Caco-2 (cell line): ENCODE data around the gene MSL1. TPM values are rescaled to one million over a fixed set of nuclear protein-coding genes. Genes with fewer than 3 reads are reported as not detected.

Source experiments
- BruUV-seq: library from RNA; stranded (reverse); fragments of 400-500 nt; replicated peaks from 2 replicates; lab custom pipeline; 2021; lab: Mats Ljungman, UMichigan
- CTCF ChIA-PET: fragments of 300-600 bp; sonication (Branson Sonifier 250); formaldehyde crosslinking; loops from one replicate; lab custom pipeline; 2022; ENCODE audit warnings: antibody characterized with exemption; lab: Charles Lee
- POLR2A ChIA-PET: fragments of 300-600 bp; sonication (Branson Sonifier 250); formaldehyde crosslinking; loops from one replicate; lab custom pipeline; 2022; ENCODE audit warnings: antibody characterized with exemption; lab: Charles Lee
- DNase-seq, 2 experiments: peaks; one replicate each; pipeline versions ENCODE4 v3.0.0 to v3.0.0-alpha.2; 2020 to 2022
- H3K27me3 ChIP-seq: replicated peaks from 2 replicates; pipeline ENCODE4 v1.6.0; 2011; ENCODE audit warnings: low read length; ENCODE audit not compliant: control insufficient read depth, insufficient read depth
- H3K36me3 ChIP-seq: 2 replicates; pipeline ENCODE4 v1.5.1; 2011; ENCODE audit warnings: low read length; ENCODE audit not compliant: control insufficient read depth, insufficient read depth
- H3K4me1 ChIP-seq: fragments of 250-450 bp; sonication (Bioruptor Pico); 2 replicates; pipeline ENCODE4 v1.5.1; 2020; ENCODE audit warnings: mild to moderate bottlenecking
- H3K4me3 ChIP-seq: 2 replicates; pipeline ENCODE4 v1.5.1; 2011; ENCODE audit warnings: low read depth, mild to moderate bottlenecking, control low read depth, low read length
- H3K9me3 ChIP-seq: fragments of 250-450 bp; sonication (Bioruptor Pico); 2 replicates; pipeline ENCODE4 v1.5.1; 2020; ENCODE audit warnings: mild to moderate bottlenecking, moderate library complexity
- H3K27ac Mint-ChIP-seq: one replicate; pipeline ENCODE4 v1.8.0; 2022; ENCODE audit warnings: mixed read lengths; ENCODE audit not compliant: unreplicated experiment
- H3K27me3 Mint-ChIP-seq: one replicate; pipeline ENCODE4 v1.8.0; 2022; ENCODE audit warnings: mixed read lengths; ENCODE audit not compliant: insufficient read depth, unreplicated experiment
- H3K36me3 Mint-ChIP-seq: one replicate; pipeline ENCODE4 v1.8.0; 2022; ENCODE audit warnings: mild to moderate bottlenecking, mixed read lengths; ENCODE audit not compliant: insufficient read depth, unreplicated experiment
- H3K4me1 Mint-ChIP-seq: one replicate; pipeline ENCODE4 v1.8.0; 2022; ENCODE audit warnings: low read depth, mixed read lengths; ENCODE audit not compliant: unreplicated experiment
- H3K4me3 Mint-ChIP-seq: one replicate; pipeline ENCODE4 v1.8.0; 2022; ENCODE audit warnings: mild to moderate bottlenecking, moderate library complexity, mixed read lengths; ENCODE audit not compliant: unreplicated experiment
- H3K9me3 Mint-ChIP-seq: one replicate; pipeline ENCODE4 v1.8.0; 2022; ENCODE audit warnings: mixed read lengths; ENCODE audit not compliant: unreplicated experiment
- CTCF ChIP-seq, 2 experiments: fragments of 200-600 bp in 1 of 2; IDR thresholded peaks; 1 replicate in 1 of 2; 2 replicates in 1 of 2; pipeline versions ENCODE4 v1.5.1 to v1.8.0; 2011 to 2022; ENCODE audit warnings: antibody characterized with exemption in 1 of 2, control low read depth in 1 of 2, inconsistent platforms in 1 of 2, low read depth in 1 of 2, low read length in 1 of 2, mild to moderate bottlenecking in 1 of 2, moderate library complexity in 1 of 2; ENCODE audit not compliant: insufficient read depth in 1 of 2, severe bottlenecking in 1 of 2, unreplicated experiment in 1 of 2
- intact Hi-C: fragments of 100-400 bp; cut with micrococcal nuclease; formaldehyde crosslinking; loops from one replicate; pipeline ENCODE4 v1.10.0; 2022; ENCODE audit not compliant: unreplicated experiment
- total RNA-seq: library from RNA; stranded (reverse); gene quantifications from 2 replicates; pipeline ENCODE4 v1.2.3, GENCODE V29; 2022

The MSL1 gene
- total RNA-seq, 1 experiment from 2014 or later, result 82.6 TPM

- no peaks in the 10 kb centered on the region for H3K9me3 Mint-ChIP-seq
- H3K4me3 Mint-ChIP-seq, result no peak overlapping the region
- ChIA-PET CTCF (no interaction called here), POLR2A (no interaction called here)
- H3K4me1 ChIP-seq, result peaks cover 22% of the 10 kb centered on the region
- no peaks in the 10 kb centered on the region for H3K9me3 ChIP-seq
- DNase-seq, result no peak
- H3K4me3 ChIP-seq, result no peak overlapping the region
- no peak for TF ChIP-seq CTCF (IDR thresholded peaks at IDR 0.05; ENCODE audit: insufficient read depth in 1 of 2, low read depth in 1 of 2, low read length in 1 of 2, severe bottlenecking in 1 of 2, unreplicated experiment in 1 of 2)
- H3K36me3 ChIP-seq, result peaks cover 3% of the 10 kb centered on the region; the same call in 1 of the 2 replicates
- no TSS peak for BruUV-seq
- peaks cover 51% of the 10 kb centered on the region for H3K36me3 Mint-ChIP-seq
- intact Hi-C loops, result no loop called here
- H3K27ac Mint-ChIP-seq, result no peak overlapping the region
- no peaks in the 10 kb centered on the region for H3K27me3 Mint-ChIP-seq
- H3K27me3 ChIP-seq, result no peaks in the 10 kb centered on the region
- peaks cover 23% of the 10 kb centered on the region for H3K4me1 Mint-ChIP-seq
Measured at GRCh38 chr17:40095351-40095943, 26.3 kb upstream of the MSL1 start.

GRCh38 chr17:40095944-40096791 is 25.6 kb upstream of the MSL1 start:
- Histone ChIP-seq H3K4me1 (peaks cover 23% of the 10 kb centered on the region), H3K4me3 (no peak overlapping the region), H3K36me3 (peaks cover 3% of the 10 kb centered on the region; the same call in 1 of the 2 replicates), H3K9me3 (no peaks in the 10 kb centered on the region), H3K27me3 (no peaks in the 10 kb centered on the region)
- POLR2A ChIA-PET, result no interaction called here
- no peak overlapping the region for H3K27ac Mint-ChIP-seq
- H3K9me3 Mint-ChIP-seq, result no peaks in the 10 kb centered on the region
- peaks cover 24% of the 10 kb centered on the region for H3K4me1 Mint-ChIP-seq
- no peak overlapping the region for H3K4me3 Mint-ChIP-seq
- DNase-seq, result no peak
- TF ChIP-seq CTCF (IDR thresholded peaks at IDR 0.05; ENCODE audit: insufficient read depth in 1 of 2, low read depth in 1 of 2, low read length in 1 of 2, severe bottlenecking in 1 of 2, unreplicated experiment in 1 of 2), result no peak
- intact Hi-C loops, result no loop called here
- no TSS peak for BruUV-seq
- H3K36me3 Mint-ChIP-seq, result peaks cover 56% of the 10 kb centered on the region
- CTCF ChIA-PET, result no interaction called here
- H3K27me3 Mint-ChIP-seq, result no peaks in the 10 kb centered on the region

GRCh38 chr17:40097087-40097486 is 24.7 kb upstream of the MSL1 start:
- TF ChIP-seq CTCF (IDR thresholded peaks at IDR 0.05; ENCODE audit: insufficient read depth in 1 of 2, low read depth in 1 of 2, low read length in 1 of 2, severe bottlenecking in 1 of 2, unreplicated experiment in 1 of 2), result no peak
- Mint-ChIP-seq H3K27me3 (no peaks in the 10 kb centered on the region), H3K4me3 (no peak overlapping the region), H3K36me3 (peaks cover 50% of the 10 kb centered on the region), H3K9me3 (no peaks in the 10 kb centered on the region), H3K27ac (no peak overlapping the region), H3K4me1 (peaks cover 23% of the 10 kb centered on the region)
- H3K4me1 ChIP-seq, result peaks cover 24% of the 10 kb centered on the region
- H3K27me3 ChIP-seq, result no peaks in the 10 kb centered on the region
- POLR2A ChIA-PET, result no interaction called here
- no peak overlapping the region for H3K4me3 ChIP-seq
- no peaks in the 10 kb centered on the region for H3K9me3 ChIP-seq
- no TSS peak for BruUV-seq
- no peak for DNase-seq
- peaks cover 3% of the 10 kb centered on the region; the same call in 1 of the 2 replicates for H3K36me3 ChIP-seq
- intact Hi-C loops, result no loop called here
- CTCF ChIA-PET, result no interaction called here
